Measurements from ENCODE around the gene GDNF.

- TF ChIP-seq CTCF (IDR thresholded peaks at IDR 0.05) (no peak), POLR2A (IDR thresholded peaks at IDR 0.05) (no peak), POLR2AphosphoS5 (IDR thresholded peaks at IDR 0.05) (no peak)
Measured at GRCh38 chr5:37769840-37770239, 70.0 kb downstream of the GDNF start.
